ENCODE results near the gene TMEM190.

Gene TMEM190

GRCh38 chr19:55352549-55353145 lies 24.0 kb upstream of the TMEM190 start:
- no peak for FAIRE-seq

- FAIRE-seq, result no peak
Measured at GRCh38 chr19:55353356-55353802, 23.2 kb upstream of the TMEM190 start.

GRCh38 chr19:55353803-55354697 lies 22.6 kb upstream of the TMEM190 start:
- no peak for FAIRE-seq

- FAIRE-seq, result no peak
Measured at GRCh38 chr19:55354698-55355212, 21.9 kb upstream of the TMEM190 start, which contains the start of gene COX6B2. COX6B2 (minus strand) TSS chr19:55354719; CDS start chr19:55354521, 198 bp downstream.

GRCh38 chr19:55355213-55355821 lies 21.3 kb upstream of the TMEM190 start:
- FAIRE-seq, result no peak

- FAIRE-seq, result no peak
Measured at GRCh38 chr19:55358493-55358892, 18.1 kb upstream of the TMEM190 start.

GRCh38 chr19:55358943-55359908 lies 17.4 kb upstream of the TMEM190 start:
- FAIRE-seq, result no peak

GRCh38 chr19:55360902-55361301 lies 15.7 kb upstream of the TMEM190 start:
- FAIRE-seq, result no peak

GRCh38 chr19:55362174-55362989 lies 14.2 kb upstream of the TMEM190 start:
- FAIRE-seq, result no peak

GRCh38 chr19:55362990-55363716 lies 13.5 kb upstream of the TMEM190 start, which contains the start of gene GARIN5B:
GARIN5B (minus strand) TSS chr19:55363260; CDS start chr19:55363066, 194 bp downstream.
- FAIRE-seq, result no peak

- FAIRE-seq, result no peak
Measured at GRCh38 chr19:55365245-55365644, 11.4 kb upstream of the TMEM190 start.

- FAIRE-seq, result no peak
Measured at GRCh38 chr19:55365964-55366363, 10.7 kb upstream of the TMEM190 start.

- FAIRE-seq, result no peak
Measured at GRCh38 chr19:55366790-55367189, 9.8 kb upstream of the TMEM190 start.

GRCh38 chr19:55368106-55368505 lies 8.5 kb upstream of the TMEM190 start:
- FAIRE-seq, result no peak

GRCh38 chr19:55368701-55369563 lies 7.7 kb upstream of the TMEM190 start:
- FAIRE-seq, result no peak

GRCh38 chr19:55369653-55370304 lies 6.8 kb upstream of the TMEM190 start:
- no peak for FAIRE-seq

- FAIRE-seq, result no peak
Measured at GRCh38 chr19:55370305-55370988, 6.2 kb upstream of the TMEM190 start, which contains the start of gene IL11. IL11 (minus strand) TSS chr19:55370463; CDS start chr19:55370310, 153 bp downstream.

Data from A204.1 (cell line).